ENCODE results near the gene STPG3.
"Not testable (repeated sequence)": the region's sequence is repeated elsewhere in the genome, so short reads cannot be mapped to it uniquely, and the experiment has no call there.

STPG3 gene

DNA sequence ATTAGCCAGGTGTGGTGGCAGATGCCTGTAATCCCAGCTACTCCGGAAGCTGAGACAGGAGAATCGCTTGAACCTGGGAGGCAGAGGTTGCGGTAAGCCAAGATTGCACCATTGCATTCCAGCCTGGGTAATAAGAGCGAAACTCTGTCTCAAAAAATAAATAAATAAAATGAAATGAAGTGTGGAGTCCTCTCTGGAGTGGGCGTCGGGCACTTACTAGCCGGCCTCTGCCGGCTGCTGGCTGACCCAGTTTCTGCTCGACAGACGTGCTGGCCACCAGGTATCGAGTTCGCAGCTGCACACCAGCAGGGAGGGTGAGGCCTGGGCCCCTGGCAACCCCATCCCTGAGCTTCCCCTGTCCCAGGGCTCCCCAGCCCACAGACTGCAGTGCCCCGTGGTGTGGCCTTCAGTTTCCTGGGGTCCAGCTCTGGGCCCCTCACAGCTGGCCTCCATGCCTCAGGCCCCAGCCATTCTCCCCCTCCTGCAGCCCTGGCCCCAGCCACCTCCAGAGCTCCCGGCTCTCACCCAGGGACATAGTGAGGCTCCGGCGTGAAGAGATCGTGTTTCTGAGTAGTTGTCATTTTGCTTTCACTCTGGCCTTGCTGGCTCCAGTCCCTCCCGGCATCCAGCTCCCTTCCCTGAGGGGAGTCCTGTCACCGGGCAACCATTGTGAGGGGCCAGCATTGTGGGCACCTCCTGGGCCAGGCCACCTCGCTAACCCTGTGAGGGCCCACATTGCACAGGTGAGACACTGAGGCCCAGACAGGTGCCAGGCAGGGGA lies 3.8 kb upstream of the STPG3 start:
- DNase-seq: peak; percentile 21

- no peak for DNase-seq
Observed at GRCh38 chr9:137247916-137248175, 3.2 kb upstream of the STPG3 start.

DNA sequence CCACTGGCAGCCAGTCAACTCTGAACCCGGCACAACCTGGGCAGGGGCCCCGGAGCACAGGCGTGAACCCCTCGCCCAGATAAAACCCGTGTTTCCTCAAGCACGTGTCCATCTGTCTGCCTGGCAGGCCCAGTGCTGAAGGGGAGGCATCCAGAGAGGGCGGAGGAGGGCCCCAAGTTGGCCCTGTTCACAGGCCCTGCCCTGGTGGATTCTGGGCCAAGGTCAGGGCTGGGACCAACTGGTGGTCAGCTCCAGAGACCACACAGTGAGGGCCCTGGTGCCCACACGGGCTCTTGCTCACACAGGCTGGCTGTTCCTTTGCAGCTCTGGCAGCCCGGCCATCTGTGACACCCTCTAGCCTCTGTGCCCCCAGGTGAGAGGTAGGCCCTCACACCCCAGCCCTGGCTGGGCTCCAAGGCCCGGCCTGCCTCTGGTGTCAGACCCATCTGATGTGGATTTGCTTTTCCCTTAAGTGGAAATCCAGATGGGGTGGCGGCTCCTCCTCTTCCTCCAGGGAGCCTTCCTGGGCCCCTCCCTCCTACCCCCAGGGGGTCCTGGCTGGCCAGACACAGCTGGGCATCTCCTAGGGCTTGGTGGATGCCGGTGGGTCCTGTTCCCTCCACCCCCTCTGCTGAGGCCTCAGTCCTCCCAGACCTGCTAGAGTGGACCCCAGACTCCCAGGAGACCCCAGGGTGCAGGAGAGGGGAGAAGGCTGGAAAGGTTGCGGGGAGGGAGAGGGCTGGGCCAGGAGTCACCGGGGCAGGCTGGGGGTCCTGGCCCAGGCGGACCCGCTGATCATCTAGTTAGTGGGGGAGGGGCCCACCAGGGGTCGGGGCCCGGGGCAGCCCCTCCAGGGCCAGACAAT lies 525 bp upstream of the STPG3 start:
- DNase-seq: no peak

DNA sequence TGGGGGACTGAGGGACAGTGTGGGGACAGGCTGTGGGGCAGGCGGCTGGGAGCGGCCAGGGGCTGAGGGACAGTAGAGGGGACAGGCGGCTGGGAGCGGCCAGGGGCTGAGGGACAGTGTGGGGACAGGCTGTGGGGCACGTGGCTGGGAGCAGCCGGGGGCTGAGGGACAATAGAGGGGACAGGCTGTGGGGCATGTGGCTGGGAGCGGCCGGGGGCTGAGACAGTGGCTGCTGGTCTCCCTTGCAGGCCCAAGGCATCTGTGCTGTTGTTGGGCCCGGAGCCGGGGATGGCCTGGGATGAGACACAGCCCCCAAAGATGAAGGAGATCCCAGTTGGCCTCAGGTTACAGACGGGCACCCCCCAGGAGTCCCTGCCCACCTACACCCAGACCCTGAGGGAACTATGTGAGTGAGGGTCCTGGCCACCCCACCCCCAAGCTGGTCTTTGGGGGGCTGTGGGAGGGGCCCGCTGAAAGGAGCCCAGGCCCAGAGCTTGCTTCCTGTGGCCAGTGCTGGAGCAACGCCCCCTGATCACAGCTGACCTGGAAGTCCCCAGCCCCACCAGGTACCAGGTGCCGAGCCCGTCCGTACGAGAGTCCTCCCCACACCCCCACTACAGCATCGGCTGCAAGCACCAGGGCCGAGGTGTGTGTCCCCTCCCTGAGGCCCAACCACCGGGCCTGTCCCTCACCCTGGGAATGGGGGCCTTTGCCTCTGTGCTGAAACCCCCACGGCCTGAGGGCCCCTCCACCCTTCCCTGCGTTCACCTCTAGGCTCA lies 593 bp downstream of the STPG3 start:
- no peak for DNase-seq

DNA sequence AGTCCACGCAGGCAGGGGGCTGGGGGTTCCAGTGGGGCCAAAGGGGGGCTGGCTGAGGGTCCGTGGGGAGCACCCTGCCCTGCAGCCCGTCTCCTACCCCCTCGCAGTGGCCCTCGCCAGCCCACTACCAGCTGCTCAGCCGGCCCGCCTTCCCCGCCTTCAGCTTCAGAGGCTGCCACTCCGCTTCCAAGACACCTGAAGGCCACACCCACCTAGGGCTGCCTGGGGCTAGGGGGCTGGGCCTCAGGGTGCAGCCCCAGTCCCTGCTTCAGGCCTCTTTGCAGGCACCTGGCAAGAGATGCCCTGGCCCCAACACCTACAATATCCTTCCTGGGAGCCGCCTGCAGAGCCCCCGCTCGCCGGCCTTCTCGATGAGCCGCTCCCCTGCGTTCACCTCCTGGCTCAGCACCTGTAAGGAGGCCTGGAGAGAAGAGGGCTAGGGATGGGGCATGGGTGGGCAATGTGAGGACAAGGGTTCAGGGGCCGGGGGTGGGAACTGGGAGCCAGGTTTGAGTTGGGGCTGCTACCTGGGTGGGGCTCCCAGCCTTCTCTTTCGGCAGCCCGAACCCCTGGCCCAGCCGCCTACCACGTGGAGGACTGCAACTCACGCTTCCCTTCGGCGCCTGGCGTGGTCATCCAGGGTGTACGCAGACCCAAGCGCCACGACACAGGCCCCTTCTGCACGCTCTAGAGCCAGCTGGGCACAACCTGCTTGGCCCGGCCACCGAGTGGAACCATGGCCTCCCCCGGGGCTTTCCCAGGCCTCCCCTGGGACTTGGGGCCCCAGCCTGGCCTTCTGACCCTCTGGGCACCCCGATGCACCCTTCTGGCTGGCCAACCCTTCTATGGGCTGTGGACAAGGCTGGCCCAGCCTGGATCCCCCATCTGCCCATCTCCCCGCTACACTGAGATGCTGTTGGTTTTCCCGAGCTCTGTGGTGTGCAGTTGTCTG lies 1.7 kb downstream of the STPG3 start:
- no peak for DNase-seq

DNA sequence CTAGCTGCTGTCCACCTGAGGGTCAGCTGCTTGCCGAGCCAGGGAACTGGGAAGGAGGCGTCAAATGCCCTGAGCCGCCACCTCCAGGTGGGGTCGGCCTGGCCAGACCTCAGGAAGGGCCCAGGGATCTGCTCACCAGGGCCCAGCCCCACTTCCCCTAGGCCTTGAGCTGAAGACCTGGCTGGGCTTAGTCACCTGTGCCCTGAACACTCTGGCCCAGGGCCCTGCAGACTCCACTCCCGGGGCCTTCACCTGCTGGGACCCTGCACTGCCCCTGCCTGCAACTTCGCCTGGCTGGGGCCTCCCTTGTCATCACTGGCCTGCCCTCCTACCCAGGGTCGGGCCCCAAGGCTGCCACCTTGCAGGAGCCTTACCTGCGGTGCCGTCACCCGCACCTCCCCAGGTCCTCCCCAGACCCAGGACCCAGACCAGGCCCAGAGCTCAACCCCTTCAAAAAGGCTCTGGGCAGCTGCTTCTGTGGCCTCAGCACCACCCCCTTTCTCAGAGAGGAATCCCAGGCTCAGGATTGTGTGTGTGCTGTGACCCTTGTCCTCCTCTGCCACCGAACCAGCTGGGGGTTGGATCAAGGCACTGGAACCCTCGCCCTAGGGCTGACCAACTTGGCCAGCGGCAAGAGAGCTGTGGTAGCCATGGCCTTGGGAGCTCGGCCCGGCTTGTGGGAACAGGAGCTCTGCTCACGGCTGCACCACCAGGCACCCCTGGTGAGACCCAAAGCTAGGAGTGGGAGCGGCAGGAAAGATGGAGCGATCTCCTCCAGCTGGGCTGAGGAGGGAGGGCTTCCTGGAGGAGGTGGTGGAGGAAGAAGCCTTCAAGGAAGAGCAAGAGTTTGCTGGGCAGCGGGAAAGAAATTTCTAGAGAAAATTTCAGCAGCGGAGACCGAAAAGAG lies 2.9 kb downstream of the STPG3 start:
- DNase-seq: no peak

DNA sequence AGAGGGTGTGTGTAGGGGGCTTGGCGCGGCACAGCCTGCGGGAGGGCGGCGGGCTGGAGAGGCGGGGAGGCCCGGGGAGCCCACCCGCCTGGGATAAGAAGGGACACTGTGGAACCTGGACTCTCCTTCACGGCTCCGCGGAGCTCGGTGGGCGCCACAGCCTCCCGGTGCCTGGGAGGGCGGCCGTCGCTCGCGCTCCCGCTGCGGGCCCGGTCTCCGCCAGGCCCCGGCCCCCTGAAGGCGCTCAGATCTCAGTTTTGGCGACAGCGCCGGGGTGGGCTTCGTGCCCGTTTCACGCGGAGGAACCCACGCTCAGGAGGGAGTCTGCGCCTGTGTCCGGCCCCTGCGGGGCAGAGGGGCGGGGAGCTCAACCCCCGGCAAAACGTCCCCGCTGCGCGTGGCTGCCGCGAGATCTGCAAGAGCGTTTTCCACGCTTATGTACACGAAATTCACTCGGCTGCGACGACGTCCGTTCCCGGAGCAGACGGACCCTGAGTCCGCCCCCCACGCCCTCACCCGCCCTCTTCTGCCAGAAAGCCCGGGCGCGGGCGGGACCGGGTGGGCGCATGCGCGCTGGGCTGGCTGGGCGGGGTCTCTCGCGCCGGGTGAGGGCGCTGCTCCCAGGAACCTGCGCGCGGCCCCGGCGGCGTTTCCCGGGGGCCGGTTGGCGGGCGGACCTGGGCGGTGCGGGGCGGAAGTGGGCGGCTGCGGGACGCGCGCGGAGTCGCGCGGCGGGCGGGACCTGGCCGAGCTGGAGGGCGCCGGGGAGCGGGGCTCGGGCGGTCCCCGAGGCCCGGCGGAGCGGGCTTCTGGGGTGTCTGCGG lies 3.8 kb downstream of the STPG3 start, which contains the start of gene NELFB:
Gene NELFB, plus strand, starts transcription at position 704 of the 824 bp plus-strand sequence.
- peak; percentile 87 for DNase-seq

DNA sequence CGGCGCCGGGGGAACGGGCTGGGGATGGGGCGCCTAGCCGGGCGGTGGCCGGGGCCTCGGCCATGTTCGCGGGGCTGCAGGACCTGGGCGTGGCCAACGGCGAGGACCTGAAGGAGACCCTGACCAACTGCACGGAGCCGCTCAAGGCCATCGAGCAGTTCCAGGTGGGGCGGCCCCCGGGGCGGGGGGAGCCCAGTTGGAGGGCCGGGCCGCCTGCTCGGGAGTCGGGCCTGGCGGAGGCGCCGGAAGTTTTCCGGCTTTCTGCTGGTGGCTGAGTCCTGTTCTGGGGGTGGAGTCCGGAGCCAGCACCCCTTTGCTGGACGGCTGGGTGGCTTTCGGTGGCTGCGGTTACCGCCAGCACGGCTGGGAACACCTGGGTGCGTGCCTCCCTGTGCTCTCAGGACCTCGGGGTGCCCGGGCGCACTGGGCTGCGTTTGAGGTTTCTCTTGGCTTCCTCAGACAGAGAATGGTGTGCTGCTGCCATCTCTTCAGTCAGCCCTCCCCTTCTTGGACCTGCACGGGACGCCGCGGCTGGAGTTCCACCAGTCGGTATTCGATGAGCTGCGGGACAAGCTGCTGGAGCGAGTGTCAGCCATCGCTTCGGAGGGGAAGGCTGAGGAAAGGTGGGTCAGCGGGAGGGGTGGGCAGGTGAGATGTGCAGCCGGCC lies 4.5 kb downstream of the STPG3 start:
- no peak for DNase-seq

DNA sequence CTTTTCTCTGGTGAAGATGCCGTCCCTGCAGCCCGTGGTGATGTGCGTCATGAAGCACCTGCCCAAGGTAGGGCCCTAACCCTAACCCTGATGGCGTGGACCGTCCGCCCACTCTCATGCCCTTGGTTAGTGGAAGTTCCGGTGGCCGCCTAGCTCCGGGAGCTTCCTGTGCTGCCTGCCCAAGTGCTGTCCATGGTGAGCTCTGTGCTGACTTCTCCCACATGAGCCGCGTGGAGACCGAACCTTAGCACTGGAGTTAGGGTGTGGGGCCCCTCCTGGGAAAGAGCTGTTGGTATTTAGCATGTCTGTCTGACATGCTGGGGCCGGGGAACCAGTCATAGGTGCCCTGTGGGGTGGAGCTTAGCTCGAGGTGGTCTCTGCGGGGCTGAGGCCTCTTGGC lies 5.3 kb downstream of the STPG3 start:
- no peak for DNase-seq

GRCh38 chr9:137256856-137257255 lies 5.8 kb downstream of the STPG3 start:
- no peak for DNase-seq

- not testable (repeated sequence) for DNase-seq
Observed at GRCh38 chr9:137262173-137262908, 11.3 kb downstream of the STPG3 start.

DNA sequence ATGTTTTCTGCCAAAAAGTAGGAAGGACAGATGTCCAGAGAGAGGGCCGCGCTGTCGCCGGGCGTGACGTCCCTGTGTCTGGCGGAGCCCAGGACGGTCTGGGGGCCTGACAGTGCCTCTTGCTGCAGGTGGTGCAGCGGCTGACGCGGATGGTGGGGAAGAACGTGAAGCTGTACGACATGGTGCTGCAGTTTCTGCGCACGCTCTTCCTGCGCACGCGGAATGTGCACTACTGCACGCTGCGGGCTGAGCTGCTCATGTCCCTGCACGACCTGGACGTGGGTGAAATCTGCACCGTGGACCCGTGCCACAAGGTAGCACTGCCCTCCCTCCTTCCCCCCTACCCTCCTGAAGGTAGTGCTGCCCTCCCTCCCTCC lies 11.8 kb downstream of the STPG3 start:
- no peak for DNase-seq

GRCh38 chr9:137263506-137263905 lies 12.4 kb downstream of the STPG3 start:
- no peak for DNase-seq

DNA sequence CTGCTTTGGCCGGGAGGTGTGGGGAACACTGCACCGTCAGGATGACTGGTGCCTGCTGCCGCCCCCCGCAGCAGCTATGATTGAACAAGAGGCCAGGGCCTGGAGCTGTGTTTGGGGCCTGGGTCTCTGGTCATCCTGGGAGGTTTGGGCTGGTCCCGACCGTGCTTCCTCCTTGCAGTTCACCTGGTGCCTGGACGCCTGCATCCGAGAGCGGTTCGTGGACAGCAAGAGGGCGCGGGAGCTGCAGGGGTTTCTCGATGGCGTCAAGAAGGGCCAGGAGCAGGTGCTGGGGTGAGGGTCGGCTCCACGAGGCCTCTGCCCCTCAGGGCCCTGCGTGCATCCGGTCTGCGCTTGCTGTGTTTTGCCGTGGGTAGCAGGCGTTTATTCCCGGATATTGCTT lies 13.0 kb downstream of the STPG3 start:
- no peak for DNase-seq

- DNase-seq: no peak
Observed at GRCh38 chr9:137265496-137266161, 14.5 kb downstream of the STPG3 start.

GRCh38 chr9:137266162-137266527 lies 15.1 kb downstream of the STPG3 start:
- no peak for DNase-seq

GRCh38 chr9:137266585-137267453 lies 15.7 kb downstream of the STPG3 start:
- DNase-seq: no peak

DNA sequence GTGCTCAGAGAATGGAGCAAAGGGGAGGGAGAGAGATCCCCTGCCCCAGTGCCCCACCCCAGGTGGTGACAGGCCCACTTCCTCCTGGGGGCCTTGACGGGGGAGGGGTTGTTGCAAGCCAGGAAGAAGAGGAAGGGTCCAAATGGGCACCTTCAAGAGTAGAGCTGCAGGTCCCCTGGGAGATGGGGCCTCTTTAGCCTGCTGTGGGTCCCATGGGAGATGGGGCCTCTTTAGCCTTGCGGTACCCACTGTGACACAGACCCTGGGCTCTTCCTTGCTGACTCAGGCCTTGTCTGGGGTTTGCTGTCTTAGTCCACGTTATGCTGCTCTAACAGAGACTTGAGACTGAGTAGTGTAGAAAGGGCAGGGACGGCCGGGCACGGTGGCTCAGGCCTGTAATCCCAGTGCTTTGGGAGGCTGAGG lies 16.9 kb downstream of the STPG3 start:
- DNase-seq: no peak

Data from NCI-H1092 (cell line).